Endometrial microvascular endothelial cells (primary cell): ENCODE measurements around the gene TKT. TPM values are rescaled to one million over a fixed set of nuclear protein-coding genes. Genes with fewer than 3 reads are reported as not detected.
"Not testable (repeated sequence)": the region's sequence is repeated elsewhere in the genome, so short reads cannot be mapped to it uniquely, and the experiment has no call there.

Experiments
- in situ Hi-C: cut with HindIII; loops from 2 replicates; pipeline ENCODE4 v1.10.0; 2017; ENCODE audit warnings: low sequenced_read_pairs, low pct_unique_long_range_greater_than_20kb; ENCODE audit errors: inconsistent ontology term
- total RNA-seq: library from RNA; depleted of rRNA; stranded (reverse); fragments of >200 nt; gene quantifications from one replicate; pipeline ENCODE4 v1.2.3, GENCODE V29; 2015; ENCODE audit errors: inconsistent ontology term

The TKT gene
- 579 TPM for total RNA-seq

GRCh38 chr3:53255775-53256703, at the start of gene TKT:
TKT (minus strand) TSS chr3:53256022; CDS start chr3:53255942, 80 bp downstream.
- in situ Hi-C loops: no loop called here

- in situ Hi-C loops: no loop called here
These were observed 48.1 kb upstream of the TKT start for GRCh38 chr3:53303957-53304356.

GRCh38 chr3:53303549-53303948, 47.7 kb upstream of the TKT start:
- in situ Hi-C loops: no loop called here

GRCh38 chr3:53300826-53301225, 45.0 kb upstream of the TKT start:
- in situ Hi-C loops: no loop called here

GRCh38 chr3:53299611-53300023, 43.8 kb upstream of the TKT start:
- in situ Hi-C loops: not testable (repeated sequence)

- in situ Hi-C loops: no loop called here
These were observed 39.6 kb upstream of the TKT start for GRCh38 chr3:53295410-53295809.

GRCh38 chr3:53293867-53294266, 38.0 kb upstream of the TKT start:
- in situ Hi-C loops: no loop called here

GRCh38 chr3:53288214-53288613, 32.4 kb upstream of the TKT start:
- in situ Hi-C loops: no loop called here

- in situ Hi-C loops: no loop called here
These were observed 31.4 kb upstream of the TKT start for GRCh38 chr3:53287131-53287629.

- in situ Hi-C loops: no loop called here
These were observed 30.9 kb upstream of the TKT start for GRCh38 chr3:53286727-53287126.

- in situ Hi-C loops: no loop called here
These were observed 26.8 kb upstream of the TKT start for GRCh38 chr3:53282581-53282980.

- in situ Hi-C loops: no loop called here
These were observed 22.8 kb upstream of the TKT start for GRCh38 chr3:53278667-53279066.

GRCh38 chr3:53274938-53275605, 19.2 kb upstream of the TKT start:
- in situ Hi-C loops: no loop called here

- in situ Hi-C loops: no loop called here
These were observed 17.4 kb upstream of the TKT start for GRCh38 chr3:53273146-53273670.

- in situ Hi-C loops: no loop called here
These were observed 14.4 kb upstream of the TKT start for GRCh38 chr3:53269888-53270880.

- in situ Hi-C loops: not testable (repeated sequence)
These were observed 13.4 kb upstream of the TKT start for GRCh38 chr3:53269193-53269592.

GRCh38 chr3:53267766-53268165, 11.9 kb upstream of the TKT start:
- in situ Hi-C loops: no loop called here

GRCh38 chr3:53264718-53265117, 8.9 kb upstream of the TKT start:
- in situ Hi-C loops: no loop called here

GRCh38 chr3:53263907-53264306, 8.1 kb upstream of the TKT start:
- in situ Hi-C loops: no loop called here
